A673 (cell line): ENCODE results near the gene PCDHGB1. TPM values are rescaled to one million over a fixed set of nuclear protein-coding genes. Genes with fewer than 3 reads are reported as not detected.

Experiments
- BruUV-seq: library from RNA; stranded (reverse); fragments of 400-500 nt; replicated peaks from 2 replicates; lab custom pipeline; 2021; lab: Mats Ljungman, UMichigan
- CTCF ChIA-PET: fragments of 300-600 bp; sonication (Branson Sonifier 250); formaldehyde crosslinking; loops from one replicate; lab custom pipeline; 2022; ENCODE audit warnings: antibody characterized with exemption; lab: Charles Lee
- POLR2A ChIA-PET: fragments of 300-600 bp; sonication (Branson Sonifier 250); formaldehyde crosslinking; loops from one replicate; lab custom pipeline; 2022; ENCODE audit warnings: antibody characterized with exemption; ENCODE audit not compliant: low non-redundant PET; lab: Charles Lee
- DNase-seq: peaks from one replicate; pipeline ENCODE4 v3.0.0-alpha.2; 2015; ENCODE audit warnings: low spot score
- H3K27ac ChIP-seq: fragments of 200-600 bp; sonication (generic); 2 replicates; pipeline ENCODE4 v1.5.1; 2016; ENCODE audit warnings: mixed run types, low read depth, mild to moderate bottlenecking, mixed read lengths, antibody characterized with exemption, low read length; ENCODE audit not compliant: poor library complexity, severe bottlenecking
- H3K27me3 ChIP-seq: fragments of 200-600 bp; sonication (generic); replicated peaks from 2 replicates; pipeline ENCODE4 v1.6.1; 2017; ENCODE audit warnings: mixed run types, low read depth, mild to moderate bottlenecking, mixed read lengths, antibody characterized with exemption, low read length; ENCODE audit not compliant: insufficient read depth, poor library complexity
- H3K36me3 ChIP-seq: fragments of 200-600 bp; sonication (generic); 2 replicates; pipeline ENCODE4 v1.6.1; 2016; ENCODE audit warnings: mixed run types, mild to moderate bottlenecking, mixed read lengths, antibody characterized with exemption, low read length; ENCODE audit not compliant: insufficient read depth, poor library complexity, severe bottlenecking
- H3K4me1 ChIP-seq: fragments of 200-600 bp; sonication (generic); 2 replicates; pipeline ENCODE4 v1.6.1; 2017; ENCODE audit warnings: mixed run types, mild to moderate bottlenecking, mixed read lengths, antibody characterized with exemption, low read length; ENCODE audit not compliant: insufficient read depth, poor library complexity, severe bottlenecking
- H3K4me3 ChIP-seq: fragments of 200-600 bp; sonication (generic); 2 replicates; pipeline ENCODE4 v1.5.1; 2016; ENCODE audit warnings: low read depth, mixed run types, mild to moderate bottlenecking, mixed read lengths, low read length; ENCODE audit not compliant: poor library complexity, severe bottlenecking
- H3K9me3 ChIP-seq: fragments of 200-600 bp; sonication (generic); 2 replicates; pipeline ENCODE4 v1.6.1; 2016; ENCODE audit warnings: mixed run types, low read depth, mild to moderate bottlenecking, mixed read lengths, antibody characterized with exemption, low read length; ENCODE audit not compliant: poor library complexity, severe bottlenecking
- CTCF ChIP-seq: fragments of 300-800, 200-600 bp; sonication (generic); conservative IDR thresholded peaks from 2 replicates; pipeline ENCODE4 v1.5.1; 2017; ENCODE audit warnings: low read depth, mild to moderate bottlenecking, antibody characterized with exemption, low read length, moderate library complexity, mixed read lengths
- EZH2 ChIP-seq: fragments of 200-600 bp; sonication (generic); IDR thresholded peaks from 2 replicates; pipeline ENCODE4 v1.6.1; 2017; ENCODE audit warnings: borderline replicate concordance, low read depth, mild to moderate bottlenecking, mixed read lengths, antibody characterized with exemption, low read length; ENCODE audit not compliant: poor library complexity, severe bottlenecking
- intact Hi-C: fragments of 100-400 bp; cut with micrococcal nuclease; formaldehyde crosslinking; loops from one replicate; pipeline ENCODE4 v1.10.0; 2022; ENCODE audit not compliant: unreplicated experiment
- total RNA-seq: library from RNA; stranded (reverse); gene quantifications from 2 replicates; pipeline ENCODE4 v1.2.3, GENCODE V29; 2021

Gene PCDHGB1
- total RNA-seq, 1 experiment from 2014 or later: 7.6 TPM

- POLR2A ChIA-PET: no interaction called here
- Histone ChIP-seq H3K27me3 (no peaks in the 10 kb centered on the region), H3K27ac (no peak within 1 kb of the TSS), H3K36me3 (no peaks in the 10 kb centered on the region), H3K9me3 (peaks cover 47% of the 10 kb centered on the region), H3K4me1 (no peaks in the 10 kb centered on the region), H3K4me3 (no peak within 1 kb of the TSS)
- CTCF ChIA-PET: interaction anchor here (1.1 kb wide), 1 partner anchor 39 kb away, joined by 3 read pairs; the partner anchor contains the start of gene TAF7
- TSS peak; percentile 55 for BruUV-seq
- intact Hi-C loops: no loop called here
- TF ChIP-seq CTCF: peak; percentile 59
- no peak for TF ChIP-seq EZH2
- peak; percentile 67 for DNase-seq
Observed at GRCh38 chr5:141359790-141360426, 10.0 kb downstream of the PCDHGB1 start, which contains the start of gene PCDHGB2. TSS of gene PCDHGB2 (plus strand) at chr5:141359994. CDS start at chr5:141360136, 142 bp downstream.

GRCh38 chr5:141360685-141361084 is 10.8 kb downstream of the PCDHGB1 start:
- Histone ChIP-seq H3K4me3 (no peak overlapping the region), H3K36me3 (no peaks in the 10 kb centered on the region), H3K27ac (no peak overlapping the region), H3K27me3 (no peaks in the 10 kb centered on the region), H3K4me1 (no peaks in the 10 kb centered on the region), H3K9me3 (peaks cover 47% of the 10 kb centered on the region)
- intact Hi-C loops: no loop called here
- no TSS peak for BruUV-seq
- DNase-seq: no peak
- TF ChIP-seq EZH2 (no peak), CTCF (no peak)
- ChIA-PET POLR2A (no interaction called here), CTCF (no interaction called here)

- TF ChIP-seq EZH2 (no peak), CTCF (no peak)
- BruUV-seq: no TSS peak
Observed at GRCh38 chr5:141362719-141363118, 12.8 kb downstream of the PCDHGB1 start.

More at GRCh38 chr5:141362719-141363118, 12.8 kb downstream of the PCDHGB1 start:
- no peak overlapping the region for H3K4me3 ChIP-seq
- H3K9me3 ChIP-seq: peaks cover 53% of the 10 kb centered on the region
- no peaks in the 10 kb centered on the region for H3K4me1 ChIP-seq
- no peak for DNase-seq
- no peaks in the 10 kb centered on the region for H3K36me3 ChIP-seq
- intact Hi-C loops: no loop called here
- ChIA-PET CTCF (no interaction called here), POLR2A (no interaction called here)
- H3K27me3 ChIP-seq: no peaks in the 10 kb centered on the region
- H3K27ac ChIP-seq: no peak overlapping the region
